H1 (cell line): ENCODE measurements around the gene UQCC5. TPM values are rescaled to one million over a fixed set of nuclear protein-coding genes. Genes with fewer than 3 reads are reported as not detected.
A peak's percentile ranks its signal among the peaks of the same experiment; 100 is the strongest.

Source experiments
- CTCF ChIA-PET: fragments of 300-600 bp; sonication (Branson Sonifier 250); formaldehyde crosslinking; loops from one replicate; lab custom pipeline; 2021; ENCODE audit not compliant: partially characterized antibody; lab: Charles Lee
- POLR2A ChIA-PET: fragments of 300-600 bp; sonication (Branson Sonifier 250); formaldehyde crosslinking; loops from one replicate; lab custom pipeline; 2021; ENCODE audit warnings: inconsistent platforms; ENCODE audit not compliant: partially characterized antibody; lab: Charles Lee
- DNase-seq, 2 experiments: peaks; one replicate each; pipeline versions ENCODE4 v3.0.0 to v3.0.0-alpha.2; 2010 to 2022; ENCODE audit warnings: low spot score in 2 of 2, low read depth in 1 of 2, mixed read lengths in 1 of 2
- FAIRE-seq: peaks from 2 replicates; lab custom pipeline; 2011; peaks lifted over from hg19 to GRCh38; lab: Jason Lieb, UNC
- H2AFZ ChIP-seq: 2 replicates; pipeline ENCODE4 v1.8.1; 2012; ENCODE audit warnings: low read length, inconsistent platforms
- H2AK5ac ChIP-seq: 2 replicates; pipeline ENCODE4 v1.6.1; 2013; ENCODE audit warnings: low read depth, low read length
- H2BK120ac ChIP-seq: replicated peaks from 2 replicates; pipeline ENCODE3; 2013; ENCODE audit warnings: low read depth, low read length, inconsistent platforms
- H2BK12ac ChIP-seq: 2 replicates; pipeline ENCODE4 v1.6.1; 2013; ENCODE audit warnings: low read depth, low read length
- H2BK15ac ChIP-seq: 2 replicates; pipeline ENCODE4 v1.6.1; 2013; ENCODE audit warnings: low read length
- H2BK20ac ChIP-seq: 2 replicates; pipeline ENCODE4 v1.6.1; 2013; ENCODE audit warnings: low read length
- H2BK5ac ChIP-seq: 2 replicates; pipeline ENCODE4 v1.6.1; 2013; ENCODE audit warnings: low read depth, low read length
- H3K14ac ChIP-seq: 2 replicates; pipeline ENCODE4 v1.6.1; 2013; ENCODE audit warnings: inconsistent platforms; ENCODE audit not compliant: insufficient read length
- H3K18ac ChIP-seq: 2 replicates; pipeline ENCODE4 v1.6.1; 2013; ENCODE audit warnings: low read length; ENCODE audit errors: extremely low read depth
- H3K23ac ChIP-seq: 2 replicates; pipeline ENCODE4 v1.6.1; 2013; ENCODE audit warnings: inconsistent platforms; ENCODE audit not compliant: insufficient read length
- H3K23me2 ChIP-seq: 2 replicates; pipeline ENCODE4 v1.6.1; 2013; ENCODE audit warnings: low read depth, low read length
- H3K27ac ChIP-seq: 2 replicates; pipeline ENCODE4 v1.6.1; 2011; ENCODE audit warnings: low read depth, low read length, inconsistent platforms
- H3K27me3 ChIP-seq, 4 experiments: replicated peaks in 1 of 4; 1 replicate in 1 of 4; 2 replicates in 3 of 4; pipeline versions ENCODE4 v1.6.1 to v1.8.1; 2011 to 2013; ENCODE audit warnings: low read length in 3 of 4, mild to moderate bottlenecking in 3 of 4, inconsistent platforms in 2 of 4, mixed read lengths in 2 of 4, moderate library complexity in 1 of 4; ENCODE audit not compliant: control insufficient read depth in 3 of 4, insufficient read depth in 3 of 4; ENCODE audit errors: extremely low read depth in 1 of 4
- H3K36me3 ChIP-seq, 4 experiments: 2 replicates each; pipeline versions ENCODE4 v1.6.1 to v1.8.1; 2011 to 2013; ENCODE audit warnings: mild to moderate bottlenecking in 4 of 4, low read length in 3 of 4, moderate library complexity in 2 of 4, control low read depth in 1 of 4, inconsistent platforms in 1 of 4; ENCODE audit not compliant: insufficient read depth in 4 of 4, control insufficient read depth in 2 of 4
- H3K4ac ChIP-seq: replicated peaks from 2 replicates; pipeline ENCODE3; 2013; ENCODE audit warnings: low read length, low read depth, mixed read lengths, inconsistent platforms; ENCODE audit not compliant: insufficient read length
- H3K4me1 ChIP-seq, 4 experiments: replicated peaks in 1 of 4; 1 replicate in 1 of 4; 2 replicates in 3 of 4; pipeline versions ENCODE4 v1.6.1 to v1.8.1; 2011 to 2013; ENCODE audit warnings: low read length in 3 of 4, inconsistent platforms in 2 of 4, mixed read lengths in 1 of 4; ENCODE audit not compliant: insufficient read depth in 4 of 4, control insufficient read depth in 3 of 4
- H3K4me2 ChIP-seq, 2 experiments: 2 replicates each; pipeline versions ENCODE4 v1.6.1 to v1.8.1; 2011 to 2013; ENCODE audit warnings: low read depth in 2 of 2, low read length in 2 of 2, control low read depth in 1 of 2, inconsistent platforms in 1 of 2, mild to moderate bottlenecking in 1 of 2; ENCODE audit not compliant: insufficient read depth in 1 of 2
- H3K4me3 ChIP-seq, 4 experiments: fragments of 200-600, 300-600 bp in 1 of 4; sonication (generic), shearing (Covaris generic), sonication (Bioruptor Twin) in 1 of 4; 2 replicates each; pipeline versions ENCODE4 v1.5.1 to v1.8.1; 2011 to 2016; ENCODE audit warnings: low read length in 4 of 4, low read depth in 3 of 4, control low read depth in 2 of 4, inconsistent platforms in 2 of 4, mild to moderate bottlenecking in 2 of 4, mixed read lengths in 1 of 4, moderate library complexity in 1 of 4; ENCODE audit not compliant: insufficient read depth in 2 of 4; ENCODE audit errors: extremely low read depth in 1 of 4
- H3K56ac ChIP-seq: replicated peaks from 2 replicates; pipeline ENCODE3; 2013; ENCODE audit warnings: low read depth, mild to moderate bottlenecking, mixed read lengths, low read length, inconsistent platforms; ENCODE audit not compliant: insufficient read length
- H3K79me1 ChIP-seq: 2 replicates; pipeline ENCODE4 v1.6.1; 2013; ENCODE audit warnings: low read depth, low read length, control low read depth
- H3K79me2 ChIP-seq, 2 experiments: 2 replicates each; pipeline versions ENCODE4 v1.6.1 to v1.8.1; 2012 to 2013; ENCODE audit warnings: low read length in 2 of 2, mild to moderate bottlenecking in 2 of 2, inconsistent platforms in 1 of 2; ENCODE audit not compliant: insufficient read depth in 2 of 2, control insufficient read depth in 1 of 2
- H3K9ac ChIP-seq, 4 experiments: replicated peaks in 1 of 4; 1 replicate in 1 of 4; 2 replicates in 3 of 4; pipeline versions ENCODE4 v1.6.1 to v1.8.1; 2011 to 2013; ENCODE audit warnings: low read depth in 3 of 4, low read length in 3 of 4, control low read depth in 2 of 4, mild to moderate bottlenecking in 2 of 4, moderate library complexity in 2 of 4, inconsistent platforms in 1 of 4; ENCODE audit errors: extremely low read depth in 1 of 4
- H3K9me3 ChIP-seq, 2 experiments: 2 replicates each; pipeline versions ENCODE4 v1.6.1 to v1.8.1; 2012 to 2013; ENCODE audit warnings: mild to moderate bottlenecking in 2 of 2, moderate library complexity in 2 of 2, control low read depth in 1 of 2, inconsistent platforms in 1 of 2, low read depth in 1 of 2, low read length in 1 of 2, mixed read lengths in 1 of 2; ENCODE audit not compliant: insufficient read depth in 2 of 2
- H4K20me1 ChIP-seq, 2 experiments: replicated peaks in 1 of 2; 2 replicates each; pipeline versions ENCODE3 to v1.8.1; 2011 to 2013; ENCODE audit warnings: inconsistent platforms in 2 of 2, low read length in 2 of 2, mild to moderate bottlenecking in 1 of 2; ENCODE audit not compliant: insufficient read depth in 2 of 2, control insufficient read depth in 1 of 2
- H4K5ac ChIP-seq: 2 replicates; pipeline ENCODE4 v1.6.1; 2013; ENCODE audit warnings: low read length, low read depth, mixed read lengths, inconsistent platforms; ENCODE audit not compliant: insufficient read length
- H4K8ac ChIP-seq: 2 replicates; pipeline ENCODE4 v1.8.0; 2013; ENCODE audit warnings: mild to moderate bottlenecking, moderate library complexity, low read length, inconsistent platforms; ENCODE audit not compliant: insufficient read depth; ENCODE audit errors: extremely low read depth
- H4K91ac ChIP-seq: replicated peaks from 2 replicates; pipeline ENCODE3; 2013; ENCODE audit warnings: low read length, mixed read lengths, inconsistent platforms; ENCODE audit not compliant: insufficient read length
- KDM1A ChIP-seq: fragments of 200-600, 300-600 bp; sonication (generic); IDR thresholded peaks from 2 replicates; pipeline ENCODE4 v1.7.1; 2016; ENCODE audit warnings: mild to moderate bottlenecking, low read length, borderline replicate concordance
- WGBS, 2 experiments: shearing (Covaris generic) in 1 of 2; methylation state at CpG; one replicate each; pipeline versions ENCODE4 v1.1.6 to v1.1.7; 2013 to 2015; ENCODE audit warnings: low lambda C conversion rate in 2 of 2, mixed read lengths in 2 of 2, inconsistent platforms in 1 of 2, low coverage in 1 of 2, missing lambda C conversion rate in 1 of 2; ENCODE audit not compliant: insufficient replicate concordance in 2 of 2, insufficient coverage in 1 of 2, insufficient read length in 1 of 2; ENCODE audit errors: extremely low coverage in 1 of 2, missing lambda C conversion rate in 1 of 2; 5-methylcytosine and 5-hydroxymethylcytosine counted together
- polyA plus RNA-seq, 7 experiments: library from polyadenylated mRNA; depleted of rRNA in 3 of 7; stranded (reverse) in 5 of 7; unstranded in 2 of 7; fragments of >200 nt in 5 of 7; fragments of 200-250 nt in 2 of 7; gene quantifications; 1 replicate in 5 of 7; 2 replicates in 1 of 7; 4 replicates in 1 of 7; pipeline versions ENCODE4 v1.2.1 to v1.2.3, GENCODE V29; 2011 to 2013; ENCODE audit warnings: missing spikeins in 2 of 7, mixed read lengths in 2 of 7
- total RNA-seq: library from RNA; stranded (reverse); fragmentation: NEBNext Ultra II Directional; extraction: Animal tissue kit (Norgen Biotek cat#: 25700); gene quantifications from 2 replicates; pipeline ENCODE4 v1.2.1, GENCODE V29; 2021

UQCC5 gene
- total and polyA plus RNA-seq, 2 of the 8 experiments (the other 6 are each of a cell fraction or from before 2014, with no cell fraction given), result 35.0 to 37.7 TPM

- Histone ChIP-seq H2BK20ac (no peak overlapping the region), H3K23me2 (no peaks in the 10 kb centered on the region), H2BK5ac (no peak overlapping the region), H3K9me3 (no peaks in the 10 kb centered on the region), H2BK120ac (no peak overlapping the region), H4K8ac (no peak overlapping the region), H3K27me3 (no peaks in the 10 kb centered on the region), H3K4ac (no peak overlapping the region), H3K79me2 (no peaks in the 10 kb centered on the region), H3K4me3 (no peak overlapping the region), H3K9ac (peak overlapping the region in 1 of 4 experiments; percentile 3; a peak in 1 of 7 replicates), H3K79me1 (peaks cover 2% of the 10 kb centered on the region), H4K5ac (no peak overlapping the region), H2BK15ac (no peak overlapping the region), H2AFZ (no peak overlapping the region), H3K4me1 (no peaks in the 10 kb centered on the region), H2BK12ac (no peak overlapping the region), H3K27ac (no peak overlapping the region), H3K36me3 (peaks cover 8 to 50% (median 20%) of the 10 kb centered on the region in 4 experiments), H3K4me2 (no peak overlapping the region), H3K18ac (no peak overlapping the region), H2AK5ac (no peak overlapping the region), H3K14ac (no peak overlapping the region), H4K20me1 (peaks cover 0 to 4% of the 10 kb centered on the region in 2 experiments), H3K23ac (no peak overlapping the region), H4K91ac (no peak overlapping the region), H3K56ac (no peak overlapping the region)
- ChIA-PET CTCF (interaction anchor here (1.3 kb wide), 1 partner anchor 10 kb away, joined by 5 read pairs; no protein-coding TSS in a partner anchor), POLR2A (no interaction called here)
- TF ChIP-seq KDM1A, result no peak
- DNase-seq, result no peak
- FAIRE-seq, result no peak
- WGBS, 2 experiments, result 88% methylated on average over 9 of the region's 9 CpGs; no CpG with 5 or more reads in 1 of the 2 experiments
Measured at GRCh38 chr3:52557011-52557960, 20.9 kb downstream of the UQCC5 start.
